CD8-positive, alpha-beta memory T cell (primary cell): ENCODE data around the gene HTR1E. TPM values are rescaled to one million over a fixed set of nuclear protein-coding genes. Genes with fewer than 3 reads are reported as not detected.
"Not testable (repeated sequence)": the region's sequence is repeated elsewhere in the genome, so short reads cannot be mapped to it uniquely, and the experiment has no call there.

ENCODE experiments used
- CTCF ChIA-PET: fragments of 350-600 bp; sonication (Branson Sonifier 250); formaldehyde crosslinking; loops from one replicate; lab custom pipeline; 2021; ENCODE audit warnings: antibody characterized with exemption; lab: Charles Lee
- POLR2A ChIA-PET: fragments of 350-600 bp; sonication (Branson Sonifier 250); formaldehyde crosslinking; loops from one replicate; lab custom pipeline; 2021; ENCODE audit warnings: antibody characterized with exemption; lab: Charles Lee
- DNase-seq, 5 donors: peaks; one replicate each; pipeline versions ENCODE4 v3.0.0 to v3.0.0-alpha.2; 2020 to 2022; ENCODE audit warnings: mixed read lengths in 1 of 5
- H3K27ac ChIP-seq: one replicate; pipeline ENCODE4 v1.7.0; 2013; ENCODE audit warnings: low read depth, mild to moderate bottlenecking, low read length, moderate library complexity
- H3K27me3 ChIP-seq: 2 replicates; pipeline ENCODE4 v1.7.0; 2013; ENCODE audit warnings: low read length, mild to moderate bottlenecking; ENCODE audit not compliant: insufficient read depth, poor library complexity, severe bottlenecking
- H3K36me3 ChIP-seq: 2 replicates; pipeline ENCODE4 v1.7.0; 2013; ENCODE audit warnings: mild to moderate bottlenecking, low read length, moderate library complexity; ENCODE audit not compliant: insufficient read depth
- H3K4me1 ChIP-seq: 2 replicates; pipeline ENCODE4 v1.7.0; 2013; ENCODE audit warnings: mild to moderate bottlenecking, low read length, moderate library complexity; ENCODE audit not compliant: insufficient read depth
- H3K4me3 ChIP-seq: 2 replicates; pipeline ENCODE4 v1.7.0; 2013; ENCODE audit warnings: mild to moderate bottlenecking, low read length
- H3K9me3 ChIP-seq: 2 replicates; pipeline ENCODE4 v1.7.0; 2013; ENCODE audit warnings: mild to moderate bottlenecking, low read length
- H3K27ac Mint-ChIP-seq, 8 donors: one replicate each; pipeline ENCODE4 v1.8.0; 2020 to 2021; ENCODE audit warnings: mixed read lengths in 8 of 8, mild to moderate bottlenecking in 6 of 8, inconsistent platforms in 3 of 8, moderate library complexity in 3 of 8
- H3K27me3 Mint-ChIP-seq, 2 donors: one replicate each; pipeline ENCODE4 v1.8.0; 2020 to 2021; ENCODE audit warnings: mixed read lengths in 2 of 2, mild to moderate bottlenecking in 1 of 2, moderate library complexity in 1 of 2
- H3K36me3 Mint-ChIP-seq, 3 donors: one replicate each; pipeline ENCODE4 v1.8.0; 2020 to 2021; ENCODE audit warnings: mixed read lengths in 3 of 3, inconsistent platforms in 1 of 3, mild to moderate bottlenecking in 1 of 3
- H3K4me1 Mint-ChIP-seq, 3 donors: one replicate each; pipeline ENCODE4 v1.8.0; 2020 to 2021; ENCODE audit warnings: mixed read lengths in 3 of 3, inconsistent platforms in 1 of 3, mild to moderate bottlenecking in 1 of 3
- H3K4me3 Mint-ChIP-seq, 7 donors: one replicate each; pipeline ENCODE4 v1.8.0; 2020 to 2021; ENCODE audit warnings: mixed read lengths in 7 of 7, mild to moderate bottlenecking in 6 of 7, moderate library complexity in 4 of 7, inconsistent platforms in 2 of 7
- H3K9me3 Mint-ChIP-seq, 5 donors: one replicate each; pipeline ENCODE4 v1.8.0; 2020 to 2022; ENCODE audit warnings: mixed read lengths in 5 of 5, mild to moderate bottlenecking in 3 of 5, moderate library complexity in 2 of 5, inconsistent platforms in 1 of 5
- polyA plus RNA-seq: library from polyadenylated mRNA; unstranded; fragments of 300-500 nt; fragmentation: Illumina TruSeq; gene quantifications from one replicate; pipeline ENCODE4 v1.2.3, GENCODE V29; 2021
- total RNA-seq, 2 experiments: library from RNA; stranded (reverse); gene quantifications; one replicate each; pipeline ENCODE4 v1.2.3, GENCODE V29; 2021

HTR1E gene, protein sequence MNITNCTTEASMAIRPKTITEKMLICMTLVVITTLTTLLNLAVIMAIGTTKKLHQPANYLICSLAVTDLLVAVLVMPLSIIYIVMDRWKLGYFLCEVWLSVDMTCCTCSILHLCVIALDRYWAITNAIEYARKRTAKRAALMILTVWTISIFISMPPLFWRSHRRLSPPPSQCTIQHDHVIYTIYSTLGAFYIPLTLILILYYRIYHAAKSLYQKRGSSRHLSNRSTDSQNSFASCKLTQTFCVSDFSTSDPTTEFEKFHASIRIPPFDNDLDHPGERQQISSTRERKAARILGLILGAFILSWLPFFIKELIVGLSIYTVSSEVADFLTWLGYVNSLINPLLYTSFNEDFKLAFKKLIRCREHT
- total RNA-seq (not detected), polyA plus RNA-seq (not detected)

DNA sequence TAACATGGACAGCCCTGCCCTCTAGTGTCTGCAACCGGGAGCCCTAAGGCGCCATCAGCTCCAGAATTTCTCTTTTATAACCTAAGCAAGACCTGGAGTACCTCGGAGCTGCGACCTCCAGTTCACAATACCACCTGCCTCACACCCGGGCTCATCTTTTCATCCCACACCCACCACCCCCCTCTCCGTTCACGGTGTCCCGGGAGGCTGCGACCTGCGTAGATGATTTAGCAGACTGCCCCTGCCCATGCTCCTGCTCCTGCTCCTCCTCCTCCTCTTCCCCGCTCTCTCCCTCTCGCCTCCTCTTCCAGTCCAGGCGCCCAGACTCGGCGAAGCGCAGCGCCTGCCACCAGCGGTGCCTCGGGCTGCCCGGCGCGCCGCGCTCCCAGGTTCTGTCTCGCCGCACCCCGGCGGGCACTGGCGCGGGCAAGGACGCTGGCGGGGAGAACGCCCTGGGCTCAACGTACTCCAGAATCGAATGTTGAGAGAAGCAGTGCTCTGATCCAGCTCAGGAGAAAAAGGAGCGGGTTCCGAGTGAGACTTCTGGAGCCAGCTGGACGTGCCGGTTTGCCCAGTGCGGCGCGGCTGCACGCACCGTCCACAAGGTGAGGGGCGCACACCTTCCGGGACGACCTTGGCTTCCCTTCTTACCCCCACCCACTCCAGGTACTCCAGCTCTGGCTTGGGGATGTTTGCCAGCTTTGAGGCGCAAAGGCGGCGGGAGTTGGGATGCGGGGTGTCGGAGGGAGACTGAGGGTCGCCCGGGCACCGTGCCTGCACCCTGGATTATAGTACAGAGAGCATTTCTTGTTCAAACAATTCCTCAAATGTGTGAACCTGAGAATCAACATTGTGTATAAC lies at the start of gene HTR1E:
HTR1E (plus strand) TSS at position 310 of the 861 bp plus-strand sequence. CDS start 77,807 bp downstream, outside the sequence.
- POLR2A ChIA-PET: no interaction called here
- H3K4me3 Mint-ChIP-seq: no peak within 1 kb of the TSS
- H3K4me1 Mint-ChIP-seq: no peaks in the 10 kb centered on the region
- H3K27ac Mint-ChIP-seq: no peak within 1 kb of the TSS
- no peak within 1 kb of the TSS for H3K4me3 ChIP-seq
- peaks cover 19 to 33% of the 10 kb centered on the region in 2 donors for H3K27me3 Mint-ChIP-seq
- H3K9me3 Mint-ChIP-seq: peaks cover 0 to 10% (median 5%) of the 10 kb centered on the region in 5 donors
- CTCF ChIA-PET: no interaction called here
- no peak within 1 kb of the TSS for H3K27ac ChIP-seq
- H3K36me3 Mint-ChIP-seq: no peaks in the 10 kb centered on the region
- no peak for DNase-seq
- no peaks in the 10 kb centered on the region for H3K36me3 ChIP-seq
- no peaks in the 10 kb centered on the region for H3K9me3 ChIP-seq
- peaks cover 3% of the 10 kb centered on the region for H3K27me3 ChIP-seq
- H3K4me1 ChIP-seq: no peaks in the 10 kb centered on the region

DNA sequence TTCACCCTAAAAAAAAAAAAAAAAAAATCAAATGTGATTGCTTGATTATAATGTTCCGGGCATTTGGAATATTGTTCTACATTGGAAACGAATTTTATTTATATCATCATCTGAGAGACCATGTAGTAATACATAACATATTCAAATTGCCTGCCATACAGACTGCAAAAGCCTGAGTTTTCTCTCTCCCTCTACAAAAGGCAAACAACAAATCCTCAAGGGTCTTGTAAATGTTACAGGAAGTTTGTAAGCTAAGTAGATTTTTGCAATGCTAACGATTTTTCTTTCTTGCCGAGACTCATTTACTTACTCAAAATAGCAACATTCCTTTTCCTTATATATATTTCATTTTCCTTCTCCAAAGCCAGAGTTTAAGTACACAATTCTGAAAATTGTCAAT lies 49.0 kb upstream of the HTR1E start:
- no peaks in the 10 kb centered on the region for H3K36me3 ChIP-seq
- Mint-ChIP-seq H3K36me3 (no peaks in the 10 kb centered on the region), H3K4me3 (no peak overlapping the region), H3K9me3 (peaks cover 0 to 9% (median 4%) of the 10 kb centered on the region in 5 donors), H3K27ac (no peak overlapping the region), H3K4me1 (no peaks in the 10 kb centered on the region), H3K27me3 (peaks cover 0 to 2% of the 10 kb centered on the region in 2 donors)
- ChIA-PET POLR2A (no interaction called here), CTCF (no interaction called here)
- H3K4me1 ChIP-seq: no peaks in the 10 kb centered on the region
- no peak overlapping the region for H3K4me3 ChIP-seq
- no peaks in the 10 kb centered on the region for H3K27me3 ChIP-seq
- no peak overlapping the region for H3K27ac ChIP-seq
- no peaks in the 10 kb centered on the region for H3K9me3 ChIP-seq
- no peak for DNase-seq

GRCh38 chr6:86897265-86897664 lies 40.1 kb upstream of the HTR1E start:
- peaks cover 0 to 11% (median 4%) of the 10 kb centered on the region in 5 donors for H3K9me3 Mint-ChIP-seq
- H3K4me1 ChIP-seq, H3K36me3 Mint-ChIP-seq, CTCF ChIA-PET, POLR2A ChIA-PET, H3K4me3 Mint-ChIP-seq, H3K9me3 ChIP-seq, H3K4me1 Mint-ChIP-seq, H3K27ac ChIP-seq, H3K4me3 ChIP-seq, DNase-seq, H3K36me3 ChIP-seq, H3K27ac Mint-ChIP-seq, H3K27me3 ChIP-seq, H3K27me3 Mint-ChIP-seq: not testable (repeated sequence)

DNA sequence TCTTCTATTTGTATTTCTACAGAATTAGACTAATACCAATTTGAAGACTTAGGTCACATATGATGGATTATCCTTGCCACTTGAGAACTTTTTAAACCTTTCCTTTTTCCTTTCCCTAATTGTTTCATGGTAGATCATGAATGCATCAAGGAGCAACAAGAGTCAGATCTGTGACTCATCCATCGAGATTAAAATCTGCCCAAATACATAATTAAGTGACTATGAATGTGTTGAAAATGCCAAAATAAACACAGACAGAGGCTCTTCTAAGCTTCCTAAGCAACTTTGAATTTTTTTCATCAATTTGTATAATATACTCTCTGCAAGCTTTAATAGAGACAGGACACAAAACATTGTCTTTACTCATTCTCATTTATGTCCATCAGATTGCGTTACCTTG lies 23.5 kb upstream of the HTR1E start:
- H3K4me3 ChIP-seq: no peak overlapping the region
- no peaks in the 10 kb centered on the region for H3K4me1 Mint-ChIP-seq
- H3K27me3 Mint-ChIP-seq: peaks cover 0 to 3% of the 10 kb centered on the region in 2 donors
- ChIA-PET CTCF (no interaction called here), POLR2A (no interaction called here)
- no peaks in the 10 kb centered on the region for H3K9me3 ChIP-seq
- no peak overlapping the region for H3K4me3 Mint-ChIP-seq
- H3K36me3 ChIP-seq: no peaks in the 10 kb centered on the region
- H3K27ac ChIP-seq: no peak overlapping the region
- no peak overlapping the region for H3K27ac Mint-ChIP-seq
- H3K9me3 Mint-ChIP-seq: no peaks in the 10 kb centered on the region
- no peaks in the 10 kb centered on the region for H3K4me1 ChIP-seq
- no peak for DNase-seq
- no peaks in the 10 kb centered on the region for H3K36me3 Mint-ChIP-seq
- no peaks in the 10 kb centered on the region for H3K27me3 ChIP-seq

DNA sequence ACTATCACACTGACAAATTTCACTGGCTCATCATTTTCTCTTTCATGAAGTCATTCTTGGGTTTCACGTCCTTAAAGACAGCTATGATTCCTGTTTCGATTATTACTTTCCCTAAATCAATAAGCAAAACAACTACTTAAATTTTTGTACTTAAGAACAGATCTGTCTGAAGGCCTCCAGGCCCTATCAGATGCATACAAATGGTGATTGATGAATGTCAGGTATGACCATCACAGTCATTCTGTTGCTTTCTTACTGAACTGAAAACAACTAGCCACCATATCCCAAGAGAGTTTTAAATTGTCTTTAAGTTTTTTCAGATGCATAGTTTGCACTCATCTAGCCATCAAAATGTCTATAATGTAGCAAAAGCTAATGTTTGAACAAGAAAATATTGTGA lies 20.9 kb upstream of the HTR1E start:
- H3K4me1 ChIP-seq: no peaks in the 10 kb centered on the region
- no peak for DNase-seq
- no peak overlapping the region for H3K27ac ChIP-seq
- Mint-ChIP-seq H3K27me3 (peaks cover 0 to 5% of the 10 kb centered on the region in 2 donors), H3K36me3 (no peaks in the 10 kb centered on the region), H3K4me1 (no peaks in the 10 kb centered on the region), H3K4me3 (no peak overlapping the region), H3K27ac (no peak overlapping the region), H3K9me3 (no peaks in the 10 kb centered on the region)
- ChIA-PET CTCF (no interaction called here), POLR2A (no interaction called here)
- no peaks in the 10 kb centered on the region for H3K36me3 ChIP-seq
- H3K27me3 ChIP-seq: no peaks in the 10 kb centered on the region
- no peak overlapping the region for H3K4me3 ChIP-seq
- no peaks in the 10 kb centered on the region for H3K9me3 ChIP-seq

DNA sequence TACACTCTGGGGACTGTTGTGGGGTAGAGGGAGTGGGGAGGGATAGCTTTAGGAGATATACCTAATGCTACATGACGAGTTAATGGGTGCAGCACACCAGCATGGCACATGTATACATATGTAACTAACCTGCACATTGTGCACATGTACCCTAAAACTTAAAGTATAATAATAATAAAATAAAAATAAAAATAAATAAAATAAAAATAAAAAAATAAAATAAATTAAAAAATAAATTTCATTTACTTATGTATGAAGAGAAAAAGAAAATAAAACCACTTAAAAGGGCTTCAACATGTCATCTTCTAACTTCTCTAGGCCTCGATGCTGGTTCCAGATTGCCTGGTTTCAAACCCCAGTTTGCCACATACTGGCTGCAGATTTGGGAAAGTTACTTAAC lies 10.2 kb upstream of the HTR1E start:
- H3K27ac ChIP-seq, H3K4me1 Mint-ChIP-seq, CTCF ChIA-PET, H3K9me3 Mint-ChIP-seq, H3K27me3 Mint-ChIP-seq, DNase-seq, H3K9me3 ChIP-seq, H3K4me1 ChIP-seq, H3K36me3 Mint-ChIP-seq, H3K36me3 ChIP-seq, H3K27me3 ChIP-seq, H3K4me3 Mint-ChIP-seq, POLR2A ChIA-PET, H3K27ac Mint-ChIP-seq, H3K4me3 ChIP-seq: not testable (repeated sequence)

DNA sequence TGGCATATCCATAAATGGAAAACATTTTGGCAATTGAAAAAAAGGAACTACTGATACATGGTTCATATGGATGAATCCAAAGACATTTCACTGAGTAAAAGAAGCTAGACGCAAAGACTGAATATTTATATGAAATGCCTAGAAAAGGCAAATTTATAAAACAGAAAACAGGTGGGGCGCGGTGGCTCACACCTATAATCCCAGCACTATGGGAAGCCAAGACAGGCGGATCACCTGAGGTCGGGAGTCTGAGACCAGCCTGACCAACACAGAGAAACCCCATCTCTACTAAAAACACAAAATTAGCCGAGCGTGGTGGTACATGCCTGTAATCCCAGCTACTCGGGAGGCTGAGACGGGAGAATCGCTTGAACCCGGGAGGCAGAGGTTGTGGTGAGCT lies 9.5 kb upstream of the HTR1E start:
- POLR2A ChIA-PET, H3K4me3 Mint-ChIP-seq, H3K4me1 Mint-ChIP-seq, H3K4me1 ChIP-seq, H3K4me3 ChIP-seq, H3K36me3 ChIP-seq, H3K27me3 ChIP-seq, DNase-seq, H3K27me3 Mint-ChIP-seq, CTCF ChIA-PET, H3K9me3 Mint-ChIP-seq, H3K27ac Mint-ChIP-seq, H3K27ac ChIP-seq, H3K36me3 Mint-ChIP-seq, H3K9me3 ChIP-seq: not testable (repeated sequence)

DNA sequence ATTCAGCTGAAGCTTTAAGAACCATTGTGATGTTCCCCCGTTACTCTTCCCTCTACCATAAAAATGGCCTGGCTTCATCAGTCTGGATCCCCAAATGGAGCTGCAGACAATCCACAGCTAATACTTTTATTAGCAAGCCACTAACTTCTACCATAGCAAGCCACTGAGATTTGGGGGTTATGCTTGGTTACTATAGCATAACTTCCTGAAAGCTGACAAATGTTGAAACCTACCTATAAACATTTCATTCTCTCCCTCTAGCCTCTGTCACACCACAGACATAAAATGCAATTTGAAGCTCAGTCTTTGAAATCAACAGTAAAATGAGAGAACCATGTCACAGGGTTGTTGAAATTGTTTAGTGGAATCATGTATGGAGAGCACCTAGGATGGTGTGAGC lies 3.0 kb upstream of the HTR1E start:
- Mint-ChIP-seq H3K9me3 (peaks cover 0 to 6% (median 2%) of the 10 kb centered on the region in 5 donors), H3K27ac (no peak overlapping the region), H3K4me1 (no peaks in the 10 kb centered on the region), H3K27me3 (peaks cover 19% of the 10 kb centered on the region in 2 donors), H3K4me3 (no peak overlapping the region), H3K36me3 (no peaks in the 10 kb centered on the region)
- CTCF ChIA-PET: no interaction called here
- POLR2A ChIA-PET: no interaction called here
- H3K9me3 ChIP-seq: no peaks in the 10 kb centered on the region
- no peak for DNase-seq
- peaks cover 3% of the 10 kb centered on the region for H3K27me3 ChIP-seq
- no peak overlapping the region for H3K4me3 ChIP-seq
- H3K36me3 ChIP-seq: no peaks in the 10 kb centered on the region
- no peak overlapping the region for H3K27ac ChIP-seq
- no peaks in the 10 kb centered on the region for H3K4me1 ChIP-seq
